Transverse colon (tissue), 4 donors: ENCODE results near the gene OSBPL3. TPM values are rescaled to one million over a fixed set of nuclear protein-coding genes. Genes with fewer than 3 reads are reported as not detected.
A peak's percentile ranks its signal among the peaks of the same experiment; 100 is the strongest.

ENCODE experiments used
- DNase-seq: peaks from one replicate; pipeline ENCODE4 v3.0.0-alpha.2; 2019
- H3K27ac ChIP-seq, 4 donors: fragments of 200-600 bp; sonication (generic); 2 replicates each; pipeline ENCODE4 v1.5.1; 2016 to 2018; ENCODE audit warnings: inconsistent platforms in 4 of 4
- H3K27me3 ChIP-seq: fragments of 200-600 bp; sonication (generic); 2 replicates; pipeline ENCODE4 v1.5.1; 2017; ENCODE audit warnings: inconsistent platforms
- H3K36me3 ChIP-seq, 4 donors: fragments of 200-600 bp; sonication (generic); 2 replicates each; pipeline ENCODE4 v1.5.1; 2017 to 2019; ENCODE audit warnings: inconsistent platforms in 4 of 4
- H3K4me1 ChIP-seq, 4 donors: fragments of 200-600 bp; sonication (generic); 2 replicates each; pipeline ENCODE4 v1.5.1; 2017 to 2020; ENCODE audit warnings: inconsistent platforms in 4 of 4
- H3K4me3 ChIP-seq, 4 donors: fragments of 200-600 bp; sonication (generic); 1 replicate in 1 of 4; 2 replicates in 3 of 4; pipeline versions ENCODE4 v1.5.1 to v1.6.1; 2017 to 2019; ENCODE audit warnings: inconsistent platforms in 4 of 4
- H3K9me3 ChIP-seq, 2 donors: fragments of 200-600 bp; sonication (generic); 2 replicates each; pipeline ENCODE4 v1.5.1; 2017 to 2019; ENCODE audit warnings: inconsistent platforms in 2 of 2
- EP300 ChIP-seq: sonication (generic); formaldehyde crosslinking; IDR thresholded peaks from one replicate; pipeline ENCODE4 v1.6.1; 2017; ENCODE audit warnings: antibody characterized with exemption, low read depth
- POLR2A ChIP-seq: fragments of 450-650 bp; IDR thresholded peaks from one replicate; pipeline ENCODE4 v1.6.1; 2016; ENCODE audit warnings: antibody characterized with exemption, mild to moderate bottlenecking, moderate library complexity
- POLR2AphosphoS5 ChIP-seq, 3 donors: sonication (generic); formaldehyde crosslinking; IDR thresholded peaks; one replicate each; pipeline ENCODE4 v1.6.1; 2016; ENCODE audit warnings: antibody characterized with exemption in 3 of 3
- WGBS, 2 donors: methylation state at CpG; one replicate each; pipeline ENCODE4 v1.1.5; 2018; ENCODE audit warnings: low coverage in 1 of 2; 5-methylcytosine and 5-hydroxymethylcytosine counted together
- in situ Hi-C, 4 donors: fragments of 200-750 bp; cut with MboI; loops; one replicate each; pipeline versions ENCODE4 v1.15.0 to v1.15.1; 2017; ENCODE audit warnings: low sequenced_read_pairs in 3 of 4, low pct_ligation_motif_present in 1 of 4, low pct_unique_long_range_greater_than_20kb in 1 of 4
- intact Hi-C: fragments of 100-400 bp; cut with DNase I; formaldehyde crosslinking; loops from one replicate; pipeline ENCODE4 v1.15.1; 2023; ENCODE audit warnings: low total_unique reads
- total RNA-seq, 4 donors: library from RNA; depleted of rRNA; stranded (reverse); fragments of >200 nt; gene quantifications; one replicate each; pipeline ENCODE4 v1.1.0, GENCODE V29; 2016
- TF ChIP-seq, protein P1 (sequence below), 5 experiments: fragments of 200-600 bp in 3 of 5; fragments of 450-650 bp in 2 of 5; sonication (generic) in 3 of 5; IDR thresholded peaks; 1 replicate in 2 of 5; 2 replicates in 3 of 5; pipeline ENCODE4 v1.5.1; 2016 to 2017; ENCODE audit warnings: antibody characterized with exemption in 5 of 5, inconsistent platforms in 3 of 5, mild to moderate bottlenecking in 2 of 5, moderate library complexity in 1 of 5

Gene OSBPL3
- total RNA-seq, 4 donors from 2014 or later: 6.7 to 20.6 (median 8.0) TPM

- no peak overlapping the region for H3K4me3 ChIP-seq
- no peak for TF ChIP-seq EP300
- no peak for TF ChIP-seq POLR2AphosphoS5 (IDR thresholded peaks at IDR 0.05)
- TF ChIP-seq POLR2A: no peak
- TF ChIP-seq, protein P1, sequence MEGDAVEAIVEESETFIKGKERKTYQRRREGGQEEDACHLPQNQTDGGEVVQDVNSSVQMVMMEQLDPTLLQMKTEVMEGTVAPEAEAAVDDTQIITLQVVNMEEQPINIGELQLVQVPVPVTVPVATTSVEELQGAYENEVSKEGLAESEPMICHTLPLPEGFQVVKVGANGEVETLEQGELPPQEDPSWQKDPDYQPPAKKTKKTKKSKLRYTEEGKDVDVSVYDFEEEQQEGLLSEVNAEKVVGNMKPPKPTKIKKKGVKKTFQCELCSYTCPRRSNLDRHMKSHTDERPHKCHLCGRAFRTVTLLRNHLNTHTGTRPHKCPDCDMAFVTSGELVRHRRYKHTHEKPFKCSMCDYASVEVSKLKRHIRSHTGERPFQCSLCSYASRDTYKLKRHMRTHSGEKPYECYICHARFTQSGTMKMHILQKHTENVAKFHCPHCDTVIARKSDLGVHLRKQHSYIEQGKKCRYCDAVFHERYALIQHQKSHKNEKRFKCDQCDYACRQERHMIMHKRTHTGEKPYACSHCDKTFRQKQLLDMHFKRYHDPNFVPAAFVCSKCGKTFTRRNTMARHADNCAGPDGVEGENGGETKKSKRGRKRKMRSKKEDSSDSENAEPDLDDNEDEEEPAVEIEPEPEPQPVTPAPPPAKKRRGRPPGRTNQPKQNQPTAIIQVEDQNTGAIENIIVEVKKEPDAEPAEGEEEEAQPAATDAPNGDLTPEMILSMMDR (IDR thresholded peaks at IDR 0.05): no peak
- no peaks in the 10 kb centered on the region for H3K27me3 ChIP-seq
- H3K36me3 ChIP-seq: peaks cover 0 to 13% (median 0%) of the 10 kb centered on the region in 4 donors
- no peak for DNase-seq
- H3K4me1 ChIP-seq: peaks cover 8 to 20% (median 13%) of the 10 kb centered on the region in 4 donors
- intact Hi-C loops: no loop called here
- H3K9me3 ChIP-seq: no peaks in the 10 kb centered on the region
- in situ Hi-C loops: loop anchor here (5.0 to 10.0 kb wide), 4 partner anchors 167 to 277 kb away; partner anchors contain the start of gene OSBPL3 (in 1 of the 4)
- no peak overlapping the region for H3K27ac ChIP-seq
- WGBS, 2 donors: 67 to 93% methylated on average over 2 to 4 of the region's 4 CpGs
Measured at GRCh38 chr7:24817339-24817738, 162.6 kb downstream of the OSBPL3 start.

- H3K9me3 ChIP-seq: no peaks in the 10 kb centered on the region
- in situ Hi-C loops: loop anchor here (5.0 to 10.0 kb wide), 4 partner anchors 168 to 278 kb away; partner anchors contain the start of gene OSBPL3 (in 1 of the 4)
- intact Hi-C loops: no loop called here
Measured at GRCh38 chr7:24816868-24817267, 163.1 kb downstream of the OSBPL3 start.

DNA sequence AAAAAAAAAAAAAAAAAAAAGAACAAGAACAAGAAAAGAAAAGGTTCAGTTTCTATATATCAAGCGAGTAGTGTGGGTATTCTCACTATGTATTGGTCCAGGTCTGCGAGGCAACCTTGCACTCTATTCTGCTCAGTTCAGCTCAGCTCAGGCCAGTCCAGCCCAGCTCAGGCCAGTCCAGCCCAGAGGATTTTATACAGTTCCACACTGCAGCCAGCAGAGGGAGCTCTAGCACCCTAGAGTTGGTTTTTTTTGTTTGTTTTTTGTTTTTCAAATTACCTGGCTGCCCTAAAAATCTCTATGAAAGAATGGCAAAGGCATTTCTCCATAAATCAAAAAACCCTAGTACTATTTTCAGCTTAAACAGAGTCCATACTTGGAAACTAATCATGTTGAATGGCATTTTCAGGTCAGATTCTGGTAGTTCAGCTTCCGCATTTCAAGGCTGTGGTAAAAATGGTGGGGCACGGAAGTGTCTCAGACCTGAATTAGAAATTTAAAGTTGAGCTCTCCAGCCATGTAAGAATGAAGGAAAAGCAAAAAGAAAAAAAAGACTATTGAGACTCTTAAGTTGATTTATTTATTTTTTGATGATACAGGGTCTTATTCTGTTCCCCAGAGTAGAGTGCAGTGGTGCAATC is 167.6 kb downstream of the OSBPL3 start:
- intact Hi-C loops (no loop called here), in situ Hi-C loops (loop anchor here in 2 of 4 donors (10.0 kb wide), 3 partner anchors 172 to 282 kb away; partner anchors contain the start of gene OSBPL3 (in 1 of the 2))
- Histone ChIP-seq H3K27ac (no peak overlapping the region), H3K4me3 (no peak overlapping the region), H3K27me3 (no peaks in the 10 kb centered on the region), H3K9me3 (no peaks in the 10 kb centered on the region), H3K36me3 (peaks cover 0 to 13% (median 0%) of the 10 kb centered on the region in 4 donors), H3K4me1 (no peaks in the 10 kb centered on the region)
- TF ChIP-seq POLR2AphosphoS5 (IDR thresholded peaks at IDR 0.05) (no peak), EP300 (no peak), POLR2A (no peak)
- TF ChIP-seq, protein P1 (IDR thresholded peaks at IDR 0.05): peak; percentile 87 to 92 (median 90)
- WGBS, 2 donors: 55 to 58% methylated on average over 3 to 4 of the region's 4 CpGs
- DNase-seq: peak; percentile 61

More at GRCh38 chr7:24816868-24817267, 163.1 kb downstream of the OSBPL3 start:
- Histone ChIP-seq H3K27ac (no peak overlapping the region), H3K27me3 (no peaks in the 10 kb centered on the region), H3K4me3 (no peak overlapping the region), H3K4me1 (peaks cover 6 to 19% (median 12%) of the 10 kb centered on the region in 4 donors), H3K36me3 (peaks cover 0 to 13% (median 0%) of the 10 kb centered on the region in 4 donors)
- TF ChIP-seq POLR2AphosphoS5 (IDR thresholded peaks at IDR 0.05): no peak
- TF ChIP-seq, protein P1 (IDR thresholded peaks at IDR 0.05): no peak
- TF ChIP-seq POLR2A: no peak
- no peak for TF ChIP-seq EP300
- WGBS, 2 donors: 95 to 96% methylated on average over 2 to 3 of the region's 3 CpGs
- DNase-seq: no peak

GRCh38 chr7:24808518-24808917 is 171.5 kb downstream of the OSBPL3 start:
- Histone ChIP-seq H3K9me3 (no peaks in the 10 kb centered on the region), H3K27ac (no peak overlapping the region), H3K27me3 (no peaks in the 10 kb centered on the region), H3K4me3 (no peak overlapping the region), H3K36me3 (no peaks in the 10 kb centered on the region), H3K4me1 (no peaks in the 10 kb centered on the region)
- 91 to 93% methylated on average over 4 to 6 of the region's 6 CpGs for WGBS, 2 donors
- TF ChIP-seq POLR2A: no peak
- no peak for TF ChIP-seq POLR2AphosphoS5 (IDR thresholded peaks at IDR 0.05)
- TF ChIP-seq EP300: no peak
- TF ChIP-seq, protein P1 (IDR thresholded peaks at IDR 0.05): no peak
- in situ Hi-C loops: no loop called here
- no peak for DNase-seq
- intact Hi-C loops: no loop called here
